Panc1 (cell line): ENCODE data around the gene PDLIM4. TPM values are rescaled to one million over a fixed set of nuclear protein-coding genes. Genes with fewer than 3 reads are reported as not detected.

Source experiments
- ATAC-seq: fragments of 200-7000 bp; cut with Tn5 transposase; 2 replicates; pipeline ENCODE4 v1.9.1; 2020; ENCODE audit warnings: mild to moderate bottlenecking, moderate library complexity
- BruUV-seq: library from RNA; stranded (reverse); fragments of 400-500 nt; replicated peaks from 2 replicates; lab custom pipeline; 2021; lab: Mats Ljungman, UMichigan
- CTCF ChIA-PET: fragments of 300-600 bp; sonication (Branson Sonifier 250); formaldehyde crosslinking; loops from one replicate; lab custom pipeline; 2022; ENCODE audit warnings: antibody characterized with exemption; lab: Charles Lee
- POLR2A ChIA-PET: fragments of 300-600 bp; sonication (Branson Sonifier 250); formaldehyde crosslinking; loops from one replicate; lab custom pipeline; 2022; ENCODE audit warnings: antibody characterized with exemption; lab: Charles Lee
- DNase-seq: peaks from one replicate; pipeline ENCODE4 v3.0.0-alpha.2; 2010; ENCODE audit warnings: low read depth, low spot score
- H3K27ac ChIP-seq: 2 replicates; pipeline ENCODE4 v1.5.1; 2011; ENCODE audit warnings: mild to moderate bottlenecking, low read length, inconsistent platforms
- H3K27me3 ChIP-seq: fragments of 200-500 bp; sonication (Bioruptor generic); 2 replicates; pipeline ENCODE4 v1.6.0; 2014; ENCODE audit warnings: low read length, inconsistent platforms; ENCODE audit not compliant: control insufficient read depth, insufficient read depth
- H3K36me3 ChIP-seq: fragments of 200-500 bp; sonication (Bioruptor generic); 2 replicates; pipeline ENCODE4 v1.5.1; 2014; ENCODE audit warnings: inconsistent platforms, mild to moderate bottlenecking, low read length, moderate library complexity; ENCODE audit not compliant: control insufficient read depth, insufficient read depth
- H3K4me1 ChIP-seq: 2 replicates; pipeline ENCODE4 v1.5.1; 2011; ENCODE audit warnings: inconsistent platforms, mild to moderate bottlenecking, low read length, moderate library complexity; ENCODE audit not compliant: control insufficient read depth, insufficient read depth
- H3K4me3 ChIP-seq, 2 experiments: 2 replicates each; pipeline ENCODE4 v1.5.1; 2011 to 2012; ENCODE audit warnings: low read depth in 2 of 2, low read length in 2 of 2, mild to moderate bottlenecking in 2 of 2, inconsistent platforms in 1 of 2, moderate library complexity in 1 of 2
- H3K9me3 ChIP-seq: fragments of 200-500 bp; sonication (Bioruptor generic); 2 replicates; pipeline ENCODE4 v1.5.1; 2014; ENCODE audit warnings: low read depth, mild to moderate bottlenecking, inconsistent platforms, low read length, moderate library complexity; ENCODE audit not compliant: control insufficient read depth, insufficient read depth
- POLR2AphosphoS5 ChIP-seq: IDR thresholded peaks from 2 replicates; pipeline ENCODE4 v1.6.1; 2012; ENCODE audit warnings: mild to moderate bottlenecking, low read depth, low read length, moderate library complexity
- SIN3A ChIP-seq: IDR thresholded peaks from 2 replicates; pipeline ENCODE4 v1.6.1; 2012; ENCODE audit warnings: low read depth, mild to moderate bottlenecking, low read length, moderate library complexity, borderline replicate concordance; ENCODE audit not compliant: insufficient read depth
- TCF7L2 ChIP-seq: IDR thresholded peaks from 2 replicates; pipeline ENCODE4 v1.6.1; 2011; ENCODE audit warnings: mild to moderate bottlenecking, low read depth, low read length, inconsistent platforms
- in situ Hi-C: cut with HindIII; loops from 2 replicates; pipeline ENCODE4 v1.10.0; 2016; ENCODE audit warnings: low sequenced_read_pairs, low pct_unique_long_range_greater_than_20kb
- intact Hi-C: fragments of 100-400 bp; cut with micrococcal nuclease; formaldehyde crosslinking; loops from one replicate; pipeline ENCODE4 v1.10.0; 2022; ENCODE audit not compliant: unreplicated experiment
- total RNA-seq: library from RNA; stranded (reverse); gene quantifications from one replicate; pipeline ENCODE4 v1.2.1, GENCODE V29; 2021; ENCODE audit not compliant: unreplicated experiment
- TF ChIP-seq, protein P1 (sequence below), 2 experiments: IDR thresholded peaks; 2 replicates each; pipeline ENCODE4 v1.6.1; 2011 to 2012; ENCODE audit warnings: low read depth in 2 of 2, control low read depth in 1 of 2, low read length in 1 of 2, mild to moderate bottlenecking in 1 of 2, moderate library complexity in 1 of 2; ENCODE audit not compliant: insufficient read depth in 1 of 2
- TF ChIP-seq, protein P2 (sequence below): fragments of 450-650 bp; IDR thresholded peaks from 2 replicates; pipeline ENCODE4 v1.5.1; 2017; ENCODE audit warnings: mild to moderate bottlenecking

PDLIM4 gene
- total RNA-seq, 1 experiment from 2014 or later = 9.9 TPM

DNA sequence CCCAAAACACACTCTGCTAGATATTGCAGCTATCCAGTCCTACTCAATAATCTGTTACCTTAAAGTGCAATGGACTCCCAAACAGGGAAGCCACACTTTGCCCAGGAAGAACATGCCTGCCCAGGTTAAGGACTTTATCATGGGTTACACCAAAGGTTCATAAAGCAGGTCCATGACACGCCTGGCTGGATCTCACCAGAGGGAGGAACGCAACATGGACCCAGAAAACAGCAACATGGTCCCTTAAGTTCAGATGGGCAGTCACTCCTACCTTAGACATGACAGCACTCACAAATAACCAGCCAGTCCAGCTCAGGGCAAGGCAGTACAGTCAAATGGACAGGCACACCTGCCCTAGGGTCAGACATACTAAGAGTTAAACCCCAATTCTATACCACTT lies 33.6 kb upstream of the PDLIM4 start:
- Histone ChIP-seq H3K4me3 (no peak overlapping the region), H3K36me3 (no peaks in the 10 kb centered on the region), H3K27me3 (no peaks in the 10 kb centered on the region), H3K27ac (no peak overlapping the region), H3K4me1 (no peaks in the 10 kb centered on the region), H3K9me3 (no peaks in the 10 kb centered on the region)
- DNase-seq (no peak), ATAC-seq (no peak)
- POLR2A ChIA-PET = no interaction called here
- CTCF ChIA-PET = no interaction called here
- BruUV-seq = no TSS peak
- no peak for TF ChIP-seq TCF7L2
- no peak for TF ChIP-seq SIN3A
- TF ChIP-seq, protein P1, sequence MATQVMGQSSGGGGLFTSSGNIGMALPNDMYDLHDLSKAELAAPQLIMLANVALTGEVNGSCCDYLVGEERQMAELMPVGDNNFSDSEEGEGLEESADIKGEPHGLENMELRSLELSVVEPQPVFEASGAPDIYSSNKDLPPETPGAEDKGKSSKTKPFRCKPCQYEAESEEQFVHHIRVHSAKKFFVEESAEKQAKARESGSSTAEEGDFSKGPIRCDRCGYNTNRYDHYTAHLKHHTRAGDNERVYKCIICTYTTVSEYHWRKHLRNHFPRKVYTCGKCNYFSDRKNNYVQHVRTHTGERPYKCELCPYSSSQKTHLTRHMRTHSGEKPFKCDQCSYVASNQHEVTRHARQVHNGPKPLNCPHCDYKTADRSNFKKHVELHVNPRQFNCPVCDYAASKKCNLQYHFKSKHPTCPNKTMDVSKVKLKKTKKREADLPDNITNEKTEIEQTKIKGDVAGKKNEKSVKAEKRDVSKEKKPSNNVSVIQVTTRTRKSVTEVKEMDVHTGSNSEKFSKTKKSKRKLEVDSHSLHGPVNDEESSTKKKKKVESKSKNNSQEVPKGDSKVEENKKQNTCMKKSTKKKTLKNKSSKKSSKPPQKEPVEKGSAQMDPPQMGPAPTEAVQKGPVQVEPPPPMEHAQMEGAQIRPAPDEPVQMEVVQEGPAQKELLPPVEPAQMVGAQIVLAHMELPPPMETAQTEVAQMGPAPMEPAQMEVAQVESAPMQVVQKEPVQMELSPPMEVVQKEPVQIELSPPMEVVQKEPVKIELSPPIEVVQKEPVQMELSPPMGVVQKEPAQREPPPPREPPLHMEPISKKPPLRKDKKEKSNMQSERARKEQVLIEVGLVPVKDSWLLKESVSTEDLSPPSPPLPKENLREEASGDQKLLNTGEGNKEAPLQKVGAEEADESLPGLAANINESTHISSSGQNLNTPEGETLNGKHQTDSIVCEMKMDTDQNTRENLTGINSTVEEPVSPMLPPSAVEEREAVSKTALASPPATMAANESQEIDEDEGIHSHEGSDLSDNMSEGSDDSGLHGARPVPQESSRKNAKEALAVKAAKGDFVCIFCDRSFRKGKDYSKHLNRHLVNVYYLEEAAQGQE (IDR thresholded peaks at IDR 0.05; ENCODE audit: insufficient read depth in 1 of 2, low read depth in 2 of 2, low read length in 1 of 2) = no peak
- no peak for TF ChIP-seq POLR2AphosphoS5
- TF ChIP-seq, protein P2, sequence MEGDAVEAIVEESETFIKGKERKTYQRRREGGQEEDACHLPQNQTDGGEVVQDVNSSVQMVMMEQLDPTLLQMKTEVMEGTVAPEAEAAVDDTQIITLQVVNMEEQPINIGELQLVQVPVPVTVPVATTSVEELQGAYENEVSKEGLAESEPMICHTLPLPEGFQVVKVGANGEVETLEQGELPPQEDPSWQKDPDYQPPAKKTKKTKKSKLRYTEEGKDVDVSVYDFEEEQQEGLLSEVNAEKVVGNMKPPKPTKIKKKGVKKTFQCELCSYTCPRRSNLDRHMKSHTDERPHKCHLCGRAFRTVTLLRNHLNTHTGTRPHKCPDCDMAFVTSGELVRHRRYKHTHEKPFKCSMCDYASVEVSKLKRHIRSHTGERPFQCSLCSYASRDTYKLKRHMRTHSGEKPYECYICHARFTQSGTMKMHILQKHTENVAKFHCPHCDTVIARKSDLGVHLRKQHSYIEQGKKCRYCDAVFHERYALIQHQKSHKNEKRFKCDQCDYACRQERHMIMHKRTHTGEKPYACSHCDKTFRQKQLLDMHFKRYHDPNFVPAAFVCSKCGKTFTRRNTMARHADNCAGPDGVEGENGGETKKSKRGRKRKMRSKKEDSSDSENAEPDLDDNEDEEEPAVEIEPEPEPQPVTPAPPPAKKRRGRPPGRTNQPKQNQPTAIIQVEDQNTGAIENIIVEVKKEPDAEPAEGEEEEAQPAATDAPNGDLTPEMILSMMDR = no peak
- in situ Hi-C loops = no loop called here
- intact Hi-C loops = no loop called here

DNA sequence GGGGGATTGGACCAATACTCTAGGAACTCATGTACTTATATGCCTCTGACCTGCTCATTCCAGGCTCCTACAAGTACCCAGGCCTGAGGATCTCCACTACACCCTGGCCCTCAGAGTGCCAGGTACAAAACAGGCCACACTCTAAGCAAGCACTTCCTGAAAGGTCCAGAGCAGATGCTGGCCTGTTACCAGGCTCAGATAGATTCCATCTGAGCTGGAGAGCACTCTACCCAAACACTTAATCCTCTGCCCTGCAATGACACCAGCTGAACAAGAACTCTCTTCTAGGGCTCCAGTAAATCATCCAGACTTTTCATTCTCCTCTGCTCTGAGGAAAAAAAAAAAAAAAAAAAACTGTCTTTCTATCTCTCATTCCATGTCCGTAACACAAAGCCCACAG lies 32.8 kb upstream of the PDLIM4 start:
- TF ChIP-seq SIN3A (no peak), POLR2AphosphoS5 (no peak), TCF7L2 (no peak)
- TF ChIP-seq, protein P2 = no peak
- no TSS peak for BruUV-seq
- Histone ChIP-seq H3K27me3 (no peaks in the 10 kb centered on the region), H3K36me3 (no peaks in the 10 kb centered on the region), H3K9me3 (no peaks in the 10 kb centered on the region), H3K27ac (no peak overlapping the region), H3K4me1 (no peaks in the 10 kb centered on the region), H3K4me3 (no peak overlapping the region)
- no peak for ATAC-seq
- no peak for DNase-seq
- ChIA-PET CTCF (no interaction called here), POLR2A (no interaction called here)
- in situ Hi-C loops = no loop called here
- intact Hi-C loops = no loop called here
